ENCODE data around the gene CD248.
A peak's percentile ranks its signal among the peaks of the same experiment; 100 is the strongest.

Gene CD248

DNA sequence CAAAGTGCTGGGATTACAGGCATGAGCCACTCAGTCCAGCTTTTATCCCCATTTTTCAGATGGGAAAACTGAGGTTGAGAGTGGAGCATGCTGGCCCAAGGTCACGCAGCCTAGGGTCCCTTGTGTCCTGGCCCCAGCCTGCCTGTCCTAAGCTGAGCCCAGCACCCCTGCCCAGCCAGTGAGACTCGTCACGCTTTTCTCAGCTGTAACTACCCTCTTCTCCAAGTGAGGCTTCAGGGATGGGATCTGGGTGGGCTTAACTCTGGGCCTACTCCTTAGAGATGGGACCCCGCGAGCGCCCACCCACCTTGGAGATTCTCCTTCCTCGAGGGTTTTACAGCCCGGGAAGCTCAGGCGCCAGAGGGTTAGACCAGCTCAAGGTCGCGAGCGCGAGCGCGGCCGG lies 25.5 kb downstream of the CD248 start:
- DNase-seq (ENCODE audit: low read depth in 2 of 2) = no peak
- TF ChIP-seq, protein P1, sequence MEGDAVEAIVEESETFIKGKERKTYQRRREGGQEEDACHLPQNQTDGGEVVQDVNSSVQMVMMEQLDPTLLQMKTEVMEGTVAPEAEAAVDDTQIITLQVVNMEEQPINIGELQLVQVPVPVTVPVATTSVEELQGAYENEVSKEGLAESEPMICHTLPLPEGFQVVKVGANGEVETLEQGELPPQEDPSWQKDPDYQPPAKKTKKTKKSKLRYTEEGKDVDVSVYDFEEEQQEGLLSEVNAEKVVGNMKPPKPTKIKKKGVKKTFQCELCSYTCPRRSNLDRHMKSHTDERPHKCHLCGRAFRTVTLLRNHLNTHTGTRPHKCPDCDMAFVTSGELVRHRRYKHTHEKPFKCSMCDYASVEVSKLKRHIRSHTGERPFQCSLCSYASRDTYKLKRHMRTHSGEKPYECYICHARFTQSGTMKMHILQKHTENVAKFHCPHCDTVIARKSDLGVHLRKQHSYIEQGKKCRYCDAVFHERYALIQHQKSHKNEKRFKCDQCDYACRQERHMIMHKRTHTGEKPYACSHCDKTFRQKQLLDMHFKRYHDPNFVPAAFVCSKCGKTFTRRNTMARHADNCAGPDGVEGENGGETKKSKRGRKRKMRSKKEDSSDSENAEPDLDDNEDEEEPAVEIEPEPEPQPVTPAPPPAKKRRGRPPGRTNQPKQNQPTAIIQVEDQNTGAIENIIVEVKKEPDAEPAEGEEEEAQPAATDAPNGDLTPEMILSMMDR (IDR thresholded peaks at IDR 0.05; ENCODE audit: low read depth, low read length) = no peak
- no peak overlapping the region for H3K4me3 ChIP-seq (replicated peaks in 1 of 2; ENCODE audit: low read depth in 2 of 2, low read length in 2 of 2)

DNA sequence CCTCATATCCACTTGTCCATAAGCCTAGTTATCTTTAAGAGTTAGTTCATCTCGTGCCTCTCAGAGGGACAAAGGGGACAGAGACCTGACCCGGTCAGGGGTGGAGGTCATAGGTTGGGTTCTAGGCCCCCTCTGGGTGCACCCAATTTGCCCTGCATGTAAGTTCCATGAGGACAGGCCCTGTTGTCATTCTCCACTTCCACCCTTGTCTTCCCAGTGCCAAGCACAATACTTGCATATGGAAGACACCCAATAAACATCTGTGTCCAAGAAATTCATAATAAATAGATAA lies 26.6 kb downstream of the CD248 start:
- TF ChIP-seq, protein P1 (IDR thresholded peaks at IDR 0.05; ENCODE audit: low read depth, low read length) = no peak
- H3K4me3 ChIP-seq (replicated peaks in 1 of 2; ENCODE audit: low read depth in 2 of 2, low read length in 2 of 2) = peak overlapping the region in 1 of 2 donors; percentile 74
- DNase-seq (ENCODE audit: low read depth in 2 of 2) = no peak

DNA sequence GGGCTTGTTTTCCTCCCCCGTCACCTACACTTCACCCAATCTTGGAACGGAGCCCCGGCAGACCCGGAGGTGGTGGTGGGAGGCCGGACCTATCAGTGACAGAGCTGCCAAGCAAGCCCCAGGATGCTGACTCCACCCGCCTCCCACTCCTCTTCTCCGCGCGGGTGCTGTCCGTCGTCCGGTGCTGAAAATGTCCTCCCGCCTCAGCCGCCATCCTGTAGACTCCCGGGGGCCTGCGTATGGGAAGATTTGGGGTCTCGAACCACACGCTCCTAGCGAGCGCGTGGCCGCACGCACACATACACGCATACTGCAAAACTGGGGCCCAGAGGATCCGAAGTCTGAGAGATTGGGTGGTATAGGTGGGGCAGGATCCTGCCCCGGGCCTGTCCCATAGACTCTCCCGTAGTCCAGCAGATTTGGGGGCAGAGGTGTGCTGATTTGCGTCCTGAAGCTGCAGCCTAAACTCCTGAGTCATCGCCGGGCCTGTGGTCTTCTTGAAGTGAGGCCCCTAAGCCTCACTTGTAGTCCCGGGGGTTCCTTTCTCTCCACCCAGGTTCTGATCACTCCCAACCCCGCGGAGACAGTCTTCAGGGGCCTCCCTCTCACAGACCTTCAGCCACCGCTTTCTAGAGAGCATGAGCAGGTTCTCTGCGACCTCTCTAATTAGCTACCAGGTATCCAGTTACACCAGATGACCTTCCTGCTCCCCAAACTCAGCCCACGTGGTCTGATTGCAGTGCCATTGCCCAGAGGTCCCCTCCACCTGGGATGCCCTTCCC lies 27.1 kb downstream of the CD248 start:
- peak in 1 of 2 donors; percentile 16 for DNase-seq (ENCODE audit: low read depth in 2 of 2)
- H3K4me3 ChIP-seq (replicated peaks in 1 of 2; ENCODE audit: low read depth in 2 of 2, low read length in 2 of 2) = peak overlapping the region; percentile 74 to 78
- TF ChIP-seq, protein P1 (IDR thresholded peaks at IDR 0.05; ENCODE audit: low read depth, low read length) = no peak

DNA sequence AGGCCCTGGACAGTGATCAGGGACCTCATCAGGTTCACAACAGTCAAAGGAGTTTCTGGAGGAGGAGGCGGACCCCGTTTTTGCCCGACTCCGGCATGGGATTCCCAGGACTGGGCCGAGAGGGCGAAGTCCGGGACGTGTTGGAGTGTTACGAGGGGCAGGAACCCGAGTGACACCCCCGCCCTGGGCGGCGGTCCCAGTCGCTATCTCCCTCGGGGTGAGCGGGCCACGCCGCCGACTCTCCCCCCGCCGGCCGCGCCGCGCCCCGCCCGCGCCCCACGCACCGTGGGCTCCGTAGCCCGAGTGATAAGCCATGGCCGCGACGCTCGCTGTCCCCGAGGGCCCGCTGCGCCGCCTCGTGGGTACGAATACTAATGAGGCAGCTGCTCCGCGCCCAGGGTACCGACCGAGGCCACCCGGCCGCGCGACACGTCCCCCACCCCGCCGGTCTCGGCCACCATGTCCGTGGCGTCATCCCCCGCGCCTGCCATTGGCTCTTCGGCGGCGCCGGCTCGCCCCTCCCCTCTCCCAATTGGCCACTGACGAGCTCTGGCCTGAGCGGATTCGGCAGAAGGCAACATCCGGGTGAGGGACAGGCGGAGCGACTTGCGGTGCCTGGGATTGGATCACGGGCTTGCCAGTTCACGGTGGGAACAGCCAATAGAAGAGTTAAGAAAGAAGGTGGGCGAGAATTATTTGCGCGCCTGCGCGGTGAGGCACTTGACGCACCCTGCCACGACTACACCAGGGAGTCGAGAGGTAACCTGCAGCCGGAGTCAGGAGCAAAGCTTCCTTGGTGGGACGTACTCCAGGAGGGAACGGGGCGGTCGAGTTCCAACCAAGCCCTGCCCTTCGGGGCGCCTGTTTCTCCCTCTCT lies 27.9 kb downstream of the CD248 start, which contains the start of gene YIF1A:
Gene YIF1A, minus strand, starts transcription at position 473 of the 877 bp plus-strand sequence. Its CDS starts 158 bp downstream, at position 315.
- DNase-seq (ENCODE audit: low read depth in 2 of 2) = peak; percentile 100
- TF ChIP-seq, protein P1 (IDR thresholded peaks at IDR 0.05; ENCODE audit: low read depth, low read length) = no peak
- H3K4me3 ChIP-seq (replicated peaks in 1 of 2; ENCODE audit: low read depth in 2 of 2, low read length in 2 of 2) = peak within 1 kb of the TSS; percentile 78 to 85

DNA sequence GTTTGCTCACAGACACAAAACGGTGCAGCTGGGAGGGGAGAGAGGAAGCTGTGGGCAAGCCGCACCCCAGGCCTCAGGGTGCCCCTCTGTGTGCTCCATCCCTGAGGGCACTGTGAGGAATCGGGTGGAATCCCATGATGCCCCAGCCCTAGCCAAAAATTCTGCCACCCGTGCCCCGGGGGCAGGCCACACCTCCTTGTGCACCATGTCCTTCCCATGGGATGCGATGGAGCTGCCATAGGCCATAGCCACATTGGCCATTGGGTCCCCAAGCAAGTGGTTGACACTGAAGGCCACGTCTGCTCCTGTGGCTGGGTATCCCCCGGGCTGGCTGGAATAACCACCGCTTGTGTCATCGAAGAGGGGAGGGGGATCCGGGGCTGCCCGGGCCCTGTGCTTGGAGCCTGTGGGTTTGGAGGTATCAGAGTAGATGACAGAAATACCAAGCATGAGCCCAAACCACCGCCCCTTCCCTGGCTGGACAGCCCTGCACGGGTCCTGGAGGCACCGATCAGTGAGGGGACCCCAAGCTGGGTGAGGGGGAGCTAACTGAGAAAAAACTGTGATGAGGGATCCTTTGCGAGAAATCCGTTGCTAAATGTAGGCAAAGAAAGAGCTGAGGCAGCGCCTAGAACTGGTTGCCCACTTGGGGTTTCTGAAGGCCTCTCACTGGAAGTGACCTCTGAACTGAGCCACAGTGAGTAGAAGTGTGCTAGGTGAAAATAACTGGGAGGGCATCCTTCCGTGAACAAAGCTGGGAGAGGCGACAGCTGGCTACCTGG lies 28.8 kb downstream of the CD248 start:
- DNase-seq (ENCODE audit: low read depth in 2 of 2) = no peak
- TF ChIP-seq, protein P1 (IDR thresholded peaks at IDR 0.05; ENCODE audit: low read depth, low read length) = no peak
- H3K4me3 ChIP-seq (replicated peaks in 1 of 2; ENCODE audit: low read depth in 2 of 2, low read length in 2 of 2) = peak overlapping the region; percentile 78 to 85

DNA sequence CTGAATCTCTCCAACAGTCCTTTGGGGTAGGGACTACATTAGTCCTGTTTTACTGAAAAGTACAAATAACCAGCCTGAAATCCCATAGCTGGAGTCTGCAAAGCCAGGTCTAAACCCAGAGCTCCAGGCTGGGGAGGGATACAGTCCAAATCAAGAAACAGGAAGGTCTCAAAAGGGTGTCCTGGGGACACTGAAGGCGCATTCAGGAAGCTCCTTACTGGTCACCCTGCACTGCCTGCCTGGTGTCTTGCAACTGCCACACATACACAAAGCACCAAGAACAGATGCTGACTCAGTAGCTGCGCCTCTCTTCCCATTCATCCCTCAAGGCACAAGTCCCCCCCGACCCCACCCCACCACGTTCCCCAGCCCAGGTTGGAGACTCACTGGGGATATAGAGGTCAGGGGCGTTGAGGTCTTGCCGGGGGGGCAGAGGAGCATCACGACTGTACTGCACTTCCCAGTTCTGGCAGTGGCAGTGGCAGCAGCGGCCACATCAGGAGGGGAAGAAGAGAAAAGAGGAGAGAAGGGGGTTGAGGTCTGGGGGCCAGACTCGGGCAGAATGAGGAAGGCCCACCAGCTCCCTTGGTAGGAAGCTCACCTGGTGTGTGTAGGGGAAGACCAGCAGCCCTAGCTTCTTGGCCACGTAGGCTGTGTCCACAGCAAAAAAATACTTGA lies 29.5 kb downstream of the CD248 start:
- no peak for DNase-seq (ENCODE audit: low read depth in 2 of 2)
- H3K4me3 ChIP-seq (replicated peaks in 1 of 2; ENCODE audit: low read depth in 2 of 2, low read length in 2 of 2) = peak overlapping the region in 1 of 2 donors; percentile 85
- TF ChIP-seq, protein P1 (IDR thresholded peaks at IDR 0.05; ENCODE audit: low read depth, low read length) = no peak

All from cardiac fibroblast (primary cell).